ENCODE measurements around the gene POC5.
"Not testable (repeated sequence)": the region's sequence is repeated elsewhere in the genome, so short reads cannot be mapped to it uniquely, and the experiment has no call there.

POC5 gene

DNA sequence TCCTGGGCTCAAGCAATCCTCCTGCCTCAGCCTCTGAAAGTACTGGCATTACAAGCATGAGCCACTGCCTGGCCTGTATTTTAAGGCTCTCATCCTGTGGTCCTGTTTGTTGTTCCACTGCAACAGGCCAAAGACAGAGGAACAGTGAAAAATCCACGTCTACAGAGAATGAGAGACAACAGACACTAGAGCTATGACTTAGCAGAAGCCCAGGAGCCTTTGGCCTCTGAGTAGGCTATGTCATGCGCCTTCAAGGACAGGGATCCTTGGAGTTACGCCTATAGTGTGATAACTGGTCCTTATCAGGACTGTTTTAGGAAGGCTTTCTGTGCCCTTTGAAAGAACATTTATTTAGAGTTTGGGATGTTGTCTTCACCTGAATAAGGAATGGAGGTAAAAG is 10.5 kb downstream of the POC5 start:
- in situ Hi-C loops (cut with MboI; ENCODE audit: low sequenced_read_pairs), result no loop called here

- in situ Hi-C loops (cut with MboI; ENCODE audit: low sequenced_read_pairs), result no loop called here
Observed at GRCh38 chr5:75706016-75706415, 11.2 kb downstream of the POC5 start.

DNA sequence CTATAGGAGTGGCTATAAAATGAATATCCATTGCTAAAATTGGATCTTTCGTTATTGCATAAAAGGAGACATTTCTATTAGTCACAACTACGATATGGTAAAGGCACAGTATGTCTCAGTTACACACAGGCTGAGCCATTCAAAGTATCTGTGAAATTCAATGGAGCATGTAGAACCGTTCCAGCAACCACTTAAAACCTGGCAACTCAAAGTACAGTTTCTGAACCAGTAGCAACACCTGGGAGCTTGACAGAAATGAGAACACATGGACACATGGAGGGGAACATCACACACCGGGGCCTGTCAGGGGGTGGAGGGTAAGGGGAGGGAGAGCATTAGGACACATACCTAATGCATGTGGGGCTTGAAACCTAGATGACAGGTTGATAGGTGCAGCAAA is 15.4 kb downstream of the POC5 start:
- in situ Hi-C loops (cut with MboI; ENCODE audit: low sequenced_read_pairs), result no loop called here

- in situ Hi-C loops (cut with MboI; ENCODE audit: low sequenced_read_pairs), result not testable (repeated sequence)
Observed at GRCh38 chr5:75695472-75696351, 21.5 kb downstream of the POC5 start.

GRCh38 chr5:75694781-75695180 is 22.5 kb downstream of the POC5 start:
- in situ Hi-C loops (cut with MboI; ENCODE audit: low sequenced_read_pairs), result no loop called here

DNA sequence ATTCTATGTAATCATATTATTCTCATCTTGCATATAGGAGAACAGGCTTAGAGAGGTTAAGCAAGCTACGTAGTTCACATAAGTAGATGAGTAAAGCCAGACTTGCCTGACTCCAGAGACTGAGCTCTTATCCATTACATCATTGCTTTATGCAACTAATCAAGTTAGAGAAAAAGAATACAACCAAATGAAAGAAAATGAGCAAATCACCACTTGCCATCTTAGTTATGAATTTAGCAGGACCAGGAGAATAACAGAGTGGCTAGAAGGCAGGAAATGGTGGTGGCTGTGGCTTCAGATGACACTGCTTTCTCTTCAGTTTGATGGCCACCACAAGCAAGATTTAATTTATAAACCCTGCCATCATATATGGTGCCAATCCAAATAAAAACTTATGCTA is 26.6 kb downstream of the POC5 start:
- in situ Hi-C loops (cut with MboI; ENCODE audit: low sequenced_read_pairs), result no loop called here

GRCh38 chr5:75686480-75686879 is 30.8 kb downstream of the POC5 start:
- in situ Hi-C loops (cut with MboI; ENCODE audit: low sequenced_read_pairs), result no loop called here

DNA sequence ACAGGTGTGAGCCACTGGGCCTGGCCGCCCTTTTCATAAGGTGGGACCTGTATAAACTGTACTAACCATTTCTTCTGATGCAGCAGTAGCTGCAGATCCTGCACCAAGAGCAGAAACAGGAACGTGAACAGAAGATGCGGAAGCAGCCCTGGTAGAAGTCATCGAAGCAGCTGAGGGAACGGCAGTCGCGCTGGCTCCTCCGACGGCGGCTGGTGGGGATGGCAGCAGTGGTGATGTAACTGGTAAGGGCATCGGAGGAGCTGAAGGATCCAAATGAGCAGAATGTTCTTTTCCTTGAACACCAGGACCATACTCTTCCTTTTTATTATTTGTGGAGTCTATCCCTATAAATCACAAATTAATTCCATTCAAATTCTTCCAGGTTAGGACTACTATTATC is 32.1 kb downstream of the POC5 start:
- in situ Hi-C loops (cut with MboI; ENCODE audit: low sequenced_read_pairs), result no loop called here

GRCh38 chr5:75681125-75681830 is 36.0 kb downstream of the POC5 start:
- in situ Hi-C loops (cut with MboI; ENCODE audit: low sequenced_read_pairs), result no loop called here

GRCh38 chr5:75678155-75678554 is 39.1 kb downstream of the POC5 start:
- in situ Hi-C loops (cut with MboI; ENCODE audit: low sequenced_read_pairs), result no loop called here

DNA sequence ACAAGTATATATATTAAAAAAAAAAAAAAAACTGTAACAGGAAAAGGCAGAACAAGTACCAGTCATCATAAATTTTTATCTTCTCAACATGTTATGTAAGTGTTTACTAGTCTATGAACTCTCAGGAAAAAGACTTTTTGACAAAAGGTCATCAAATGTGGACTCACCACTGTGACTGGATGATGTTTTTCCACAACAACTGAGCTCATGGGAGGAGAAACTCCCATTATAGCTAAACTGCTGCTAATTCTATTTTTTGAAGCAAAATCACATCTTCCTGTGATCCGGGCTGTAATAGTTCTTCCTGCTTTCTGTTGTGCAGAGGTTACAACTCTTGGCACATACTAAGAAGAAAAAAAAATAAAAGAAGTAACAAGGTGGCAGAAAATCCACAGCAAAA is 39.6 kb downstream of the POC5 start:
- in situ Hi-C loops (cut with MboI; ENCODE audit: low sequenced_read_pairs), result no loop called here

- in situ Hi-C loops (cut with MboI; ENCODE audit: low sequenced_read_pairs), result no loop called here
Observed at GRCh38 chr5:75675783-75676182, 41.5 kb downstream of the POC5 start.

DNA sequence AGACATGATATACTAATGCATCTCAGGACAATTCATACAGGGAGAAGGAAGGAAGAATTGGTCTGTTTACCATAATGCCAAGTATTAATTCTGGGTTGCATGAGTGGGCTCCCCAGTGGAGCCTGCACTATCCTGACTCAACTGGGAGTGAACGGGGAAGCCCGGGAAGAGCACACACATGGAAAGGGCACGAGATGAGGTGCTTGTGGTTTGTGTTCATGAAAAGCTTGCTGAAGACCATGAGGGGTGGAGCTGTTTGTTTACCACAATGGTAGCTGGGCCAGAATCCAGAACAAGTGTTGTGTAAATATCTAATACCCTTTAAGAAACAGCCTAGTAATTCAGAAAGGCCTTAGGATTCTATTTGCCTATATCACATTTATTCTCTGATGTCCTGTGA is 44.6 kb downstream of the POC5 start:
- in situ Hi-C loops (cut with MboI; ENCODE audit: low sequenced_read_pairs), result no loop called here

GRCh38 chr5:75671506-75671905 is 45.7 kb downstream of the POC5 start:
- in situ Hi-C loops (cut with MboI; ENCODE audit: low sequenced_read_pairs), result no loop called here

DNA sequence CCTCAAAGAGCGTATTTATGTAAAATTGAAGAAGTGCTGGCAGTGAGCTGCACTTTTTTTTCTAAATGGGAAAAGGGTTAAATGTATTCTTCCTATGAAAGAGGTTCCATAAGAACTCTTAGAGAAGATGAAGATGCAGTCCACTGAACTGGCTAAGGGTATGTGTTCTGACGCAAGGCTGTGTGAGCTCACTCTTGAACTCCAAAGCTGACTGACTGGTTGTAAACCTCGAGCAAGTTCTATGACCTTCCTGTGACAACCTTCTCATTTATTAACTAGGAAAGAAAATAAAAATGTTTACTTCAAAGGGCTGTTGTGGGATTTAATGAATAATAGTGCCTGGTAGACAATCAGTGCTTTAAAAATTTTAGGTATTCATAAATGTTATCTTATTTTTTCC is 46.7 kb downstream of the POC5 start:
- in situ Hi-C loops (cut with MboI; ENCODE audit: low sequenced_read_pairs), result no loop called here

DNA sequence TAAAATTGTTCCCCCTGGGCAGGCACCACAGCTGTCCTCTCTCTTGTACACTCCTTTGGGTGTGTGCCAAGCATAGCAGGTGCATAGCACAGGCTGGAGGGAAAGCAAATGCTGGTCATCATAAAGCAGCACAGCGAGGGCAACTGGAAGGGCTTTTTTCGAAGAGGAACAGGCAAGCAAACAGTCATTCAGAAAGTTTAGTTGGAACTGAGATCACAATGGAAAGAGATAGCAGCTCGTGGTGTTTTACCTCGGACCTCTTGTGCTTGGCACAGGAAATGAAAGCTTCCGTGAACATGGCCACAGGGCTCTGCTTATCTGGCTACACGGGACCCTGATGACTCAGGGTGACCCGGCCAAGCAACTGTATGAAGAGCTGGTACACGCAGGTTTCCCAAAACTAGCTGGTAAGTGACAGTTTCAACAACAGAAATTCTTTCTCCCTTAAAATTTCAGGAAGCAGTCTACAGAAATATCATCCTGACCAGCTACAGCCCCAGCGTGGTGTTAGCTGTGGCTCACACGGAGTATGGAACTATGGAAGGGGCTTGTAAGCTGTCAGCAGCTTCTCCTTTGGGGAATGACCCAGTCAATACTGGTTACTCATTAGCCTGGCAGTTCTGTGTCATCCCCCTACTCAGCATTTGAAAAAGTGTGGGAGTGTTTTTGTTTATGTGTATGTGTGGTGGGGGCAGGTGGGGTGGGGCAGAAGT is 48.1 kb downstream of the POC5 start:
- in situ Hi-C loops (cut with MboI; ENCODE audit: low sequenced_read_pairs), result no loop called here

- in situ Hi-C loops (cut with MboI; ENCODE audit: low sequenced_read_pairs), result no loop called here
Observed at GRCh38 chr5:75668445-75668844, 48.8 kb downstream of the POC5 start.

GRCh38 chr5:75667586-75667985 is 49.7 kb downstream of the POC5 start:
- in situ Hi-C loops (cut with MboI; ENCODE audit: low sequenced_read_pairs), result no loop called here

- in situ Hi-C loops (cut with MboI; ENCODE audit: low sequenced_read_pairs), result no loop called here
Observed at GRCh38 chr5:75666801-75667200, 50.4 kb downstream of the POC5 start.

GRCh38 chr5:75664979-75665378 is 52.3 kb downstream of the POC5 start:
- in situ Hi-C loops (cut with MboI; ENCODE audit: low sequenced_read_pairs), result no loop called here

GRCh38 chr5:75663579-75664284 is 53.5 kb downstream of the POC5 start:
- in situ Hi-C loops (cut with MboI; ENCODE audit: low sequenced_read_pairs), result no loop called here

Measured in HL-60/S4 treated with phorbol 12-myristate 13-acetate at 8.2 ng/mL for 4 days and 3 days (cell line).